WTC11 (cell line): ENCODE measurements around the gene MAB21L4. TPM values are rescaled to one million over a fixed set of nuclear protein-coding genes. Genes with fewer than 3 reads are reported as not detected.

ENCODE experiments used
- ATAC-seq: fragments of 200-7000 bp; cut with Tn5 transposase; 2 replicates; pipeline ENCODE4 v1.10.0; 2021; ENCODE audit warnings: mild to moderate bottlenecking, moderate library complexity
- CTCF ChIA-PET: fragments of 300-600 bp; sonication (Branson Sonifier 250); formaldehyde crosslinking; loops from one replicate; lab custom pipeline; 2021; ENCODE audit warnings: antibody characterized with exemption; lab: Charles Lee
- POLR2A ChIA-PET: fragments of 350-600 bp; sonication (Branson Sonifier 250); formaldehyde crosslinking; loops from one replicate; lab custom pipeline; 2021; ENCODE audit warnings: antibody characterized with exemption; lab: Charles Lee
- DNase-seq: peaks from one replicate; pipeline ENCODE4 v3.0.0; 2021; ENCODE audit warnings: low spot score
- H3K27ac Mint-ChIP-seq: 2 replicates; pipeline ENCODE4 v1.8.0; 2021; ENCODE audit warnings: mixed read lengths
- H3K27me3 Mint-ChIP-seq: 2 replicates; pipeline ENCODE4 v1.8.0; 2021; ENCODE audit warnings: low read depth, mild to moderate bottlenecking, moderate library complexity, mixed read lengths
- H3K36me3 Mint-ChIP-seq: 2 replicates; pipeline ENCODE4 v1.8.0; 2021; ENCODE audit warnings: mixed read lengths
- H3K4me1 Mint-ChIP-seq: 2 replicates; pipeline ENCODE4 v1.8.0; 2022; ENCODE audit warnings: mixed read lengths
- H3K4me3 Mint-ChIP-seq: 2 replicates; pipeline ENCODE4 v1.8.0; 2021; ENCODE audit warnings: mild to moderate bottlenecking, moderate library complexity, mixed read lengths
- H3K9me3 Mint-ChIP-seq: 2 replicates; pipeline ENCODE4 v1.8.0; 2021; ENCODE audit warnings: mixed read lengths
- ARID4B ChIP-seq: sonication (generic); formaldehyde crosslinking; IDR thresholded peaks from 2 replicates; pipeline ENCODE4 v1.8.0; 2023; ENCODE audit warnings: missing genetic modification reagents, mild to moderate bottlenecking, borderline replicate concordance
- ATF2 ChIP-seq: sonication (generic); formaldehyde crosslinking; IDR thresholded peaks from 2 replicates; pipeline ENCODE4 v1.8.1; 2022; ENCODE audit warnings: low read depth, missing genetic modification reagents, borderline replicate concordance
- ATF6 ChIP-seq: sonication (generic); formaldehyde crosslinking; IDR thresholded peaks from 2 replicates; pipeline ENCODE4 v1.8.1; 2023; ENCODE audit warnings: mild to moderate bottlenecking, missing genetic modification reagents
- FOXJ3 ChIP-seq: sonication (generic); formaldehyde crosslinking; IDR thresholded peaks from 2 replicates; pipeline ENCODE4 v1.9.0; 2021; ENCODE audit warnings: missing genetic modification reagents, mild to moderate bottlenecking, borderline replicate concordance
- GABPB1 ChIP-seq: sonication (generic); formaldehyde crosslinking; IDR thresholded peaks from 2 replicates; pipeline ENCODE4 v1.8.1; 2023; ENCODE audit warnings: mild to moderate bottlenecking, missing genetic modification reagents
- IRF1 ChIP-seq: sonication (generic); formaldehyde crosslinking; IDR thresholded peaks from 2 replicates; pipeline ENCODE4 v1.8.0; 2023; ENCODE audit warnings: missing genetic modification reagents
- JUN ChIP-seq: sonication (generic); formaldehyde crosslinking; IDR thresholded peaks from 2 replicates; pipeline ENCODE4 v1.8.0; 2023; ENCODE audit warnings: mild to moderate bottlenecking, missing genetic modification reagents
- MAX ChIP-seq: sonication (generic); formaldehyde crosslinking; IDR thresholded peaks from 2 replicates; pipeline ENCODE4 v1.8.0; 2022; ENCODE audit warnings: mild to moderate bottlenecking, missing genetic modification reagents
- NFATC4 ChIP-seq: fragments of 250-450 bp; sonication (Bioruptor Pico); IDR thresholded peaks from 2 replicates; pipeline ENCODE4 v1.9.0; 2021; ENCODE audit warnings: mild to moderate bottlenecking
- NR3C1 ChIP-seq: sonication (generic); formaldehyde crosslinking; conservative IDR thresholded peaks from 2 replicates; pipeline ENCODE4 v1.8.1; 2023; ENCODE audit warnings: low read depth, mild to moderate bottlenecking, missing genetic modification reagents
- OVOL2 ChIP-seq: fragments of 250-450 bp; sonication (Bioruptor Pico); IDR thresholded peaks from 2 replicates; pipeline ENCODE4 v1.9.0; 2021; ENCODE audit warnings: mild to moderate bottlenecking, borderline replicate concordance
- SP1 ChIP-seq: sonication (generic); formaldehyde crosslinking; conservative IDR thresholded peaks from 2 replicates; pipeline ENCODE4 v1.8.1; 2022; ENCODE audit warnings: missing genetic modification reagents
- ZNF219 ChIP-seq: sonication (generic); formaldehyde crosslinking; IDR thresholded peaks from 2 replicates; pipeline ENCODE4 v1.8.0; 2023; ENCODE audit warnings: missing genetic modification reagents, mild to moderate bottlenecking, borderline replicate concordance
- ZNF232 ChIP-seq: sonication (generic); formaldehyde crosslinking; IDR thresholded peaks from 2 replicates; pipeline ENCODE4 v1.8.0; 2022; ENCODE audit warnings: mild to moderate bottlenecking, missing genetic modification reagents
- ZNF396 ChIP-seq: fragments of 250-450 bp; sonication (Bioruptor Pico); IDR thresholded peaks from 2 replicates; pipeline ENCODE4 v1.8.0; 2021; ENCODE audit warnings: mild to moderate bottlenecking, moderate library complexity, borderline replicate concordance
- ZNF423 ChIP-seq: fragments of 250-450 bp; sonication (Bioruptor Pico); IDR thresholded peaks from 2 replicates; pipeline ENCODE4 v2.1.2; 2022; ENCODE audit warnings: mild to moderate bottlenecking, moderate library complexity
- ZNF671 ChIP-seq: fragments of 250-450 bp; sonication (Bioruptor Pico); IDR thresholded peaks from 2 replicates; pipeline ENCODE4 v1.8.0; 2021; ENCODE audit warnings: mild to moderate bottlenecking
- total RNA-seq: library from RNA; stranded (reverse); gene quantifications from 3 replicates; pipeline ENCODE4 v1.2.3, GENCODE V29; 2021
- TF ChIP-seq, protein P1 (sequence below): fragments of 250-450 bp; sonication (Bioruptor Pico); conservative IDR thresholded peaks from 2 replicates; pipeline ENCODE4 v1.9.0; 2021; ENCODE audit warnings: mild to moderate bottlenecking
- TF ChIP-seq, protein P2 (sequence below): sonication (generic); formaldehyde crosslinking; IDR thresholded peaks from 2 replicates; pipeline ENCODE4 v1.8.0; 2022; ENCODE audit warnings: mild to moderate bottlenecking, missing genetic modification reagents

Gene MAB21L4
- total RNA-seq, 1 experiment from 2014 or later: not detected

GRCh38 chr2:240898108-240898730 lies 2.3 kb upstream of the MAB21L4 start (continued):
- TF ChIP-seq, protein P1, sequence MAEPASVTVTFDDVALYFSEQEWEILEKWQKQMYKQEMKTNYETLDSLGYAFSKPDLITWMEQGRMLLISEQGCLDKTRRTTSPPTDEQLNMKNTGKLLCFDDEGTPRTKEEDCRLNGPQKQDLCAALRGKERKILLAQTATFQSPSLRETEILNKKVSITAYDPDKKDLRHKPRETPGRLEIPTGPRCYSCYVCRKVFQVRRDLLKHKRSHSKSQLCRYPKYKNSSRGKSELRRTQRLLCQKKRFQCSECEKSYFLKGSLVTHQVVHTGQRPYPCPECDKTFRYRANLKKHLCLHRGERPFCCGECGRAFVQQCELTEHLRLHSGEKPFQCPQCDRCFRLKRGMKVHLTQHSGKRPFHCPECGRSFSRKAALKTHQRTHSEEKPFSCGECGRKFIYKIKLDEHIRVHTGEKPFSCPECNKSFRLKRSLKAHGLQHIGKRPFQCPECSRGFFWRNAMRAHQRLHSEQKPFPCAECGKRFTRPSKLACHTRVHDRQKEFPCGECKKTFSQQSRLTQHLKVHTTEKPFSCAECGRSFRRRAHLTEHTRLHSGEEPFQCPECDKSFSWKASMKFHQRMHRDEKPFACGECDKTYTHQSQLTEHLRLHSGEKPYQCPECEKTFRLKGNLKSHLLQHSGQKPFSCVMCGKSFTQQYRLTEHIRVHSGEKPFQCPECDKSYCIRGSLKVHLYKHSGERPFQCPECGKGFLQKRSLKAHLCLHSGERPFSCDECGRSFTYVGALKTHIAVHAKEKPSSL (CRISPR knock-in tag): no peak
- no peak for TF ChIP-seq IRF1 (CRISPR knock-in tag)

DNA sequence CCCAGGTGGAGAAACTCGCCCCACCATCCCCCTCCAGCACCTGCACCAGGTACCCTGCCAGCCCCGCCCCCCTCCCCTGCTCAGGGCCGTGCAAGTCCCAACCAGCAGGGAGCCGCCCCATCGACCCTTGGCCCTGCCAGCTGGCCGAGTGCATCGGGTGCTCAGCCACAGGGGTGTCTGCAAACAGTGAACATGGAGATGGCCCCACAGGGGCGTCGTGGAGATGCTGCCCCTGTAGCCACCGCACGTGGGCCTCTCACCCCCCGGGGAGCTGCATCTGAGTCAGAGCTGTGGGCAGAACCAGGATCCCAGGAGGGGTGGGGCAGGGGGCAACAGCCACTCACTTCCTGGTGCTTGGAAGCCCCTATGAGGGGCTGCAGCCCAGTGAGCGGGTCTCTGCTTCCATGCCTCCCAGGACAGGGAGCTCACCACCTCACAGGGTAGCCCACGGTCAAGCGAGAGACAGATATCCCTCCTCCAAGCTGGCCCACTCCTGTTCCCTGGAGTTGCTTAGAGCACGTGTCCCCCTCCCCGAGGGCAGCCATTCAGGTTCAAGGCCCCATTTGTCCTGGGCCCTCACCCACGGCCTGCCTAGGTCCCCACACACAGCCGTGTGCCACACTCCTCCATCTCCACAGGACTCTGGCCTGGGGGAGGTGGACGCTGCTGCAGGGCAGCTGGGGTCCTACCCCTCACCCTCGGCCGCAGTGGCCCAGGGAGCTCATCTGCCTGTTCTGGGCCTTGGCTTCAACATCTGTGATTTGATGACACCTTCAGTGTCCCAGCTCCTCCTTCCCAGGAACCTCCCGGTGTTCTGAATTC lies 1.1 kb upstream of the MAB21L4 start:
- Mint-ChIP-seq H3K4me3 (no peak overlapping the region), H3K27me3 (no peaks in the 10 kb centered on the region), H3K27ac (no peak overlapping the region), H3K9me3 (peaks cover 7% of the 10 kb centered on the region), H3K4me1 (no peaks in the 10 kb centered on the region), H3K36me3 (peaks cover 3% of the 10 kb centered on the region)
- DNase-seq: no peak
- POLR2A ChIA-PET: no interaction called here
- no peak for ATAC-seq
- CTCF ChIA-PET: interaction anchor here (1.1 to 3.7 kb wide), 4 partner anchors 8 to 46 kb away, joined by 3 to 25 read pairs (median 10); no protein-coding TSS in a partner anchor
- TF ChIP-seq ATF6 (CRISPR knock-in tag): no peak
- TF ChIP-seq MAX: no peak
- TF ChIP-seq GABPB1 (CRISPR knock-in tag): 0 out of 2 replicates have a peak, but pooled peaks have one; percentile 38
- TF ChIP-seq, protein P2, sequence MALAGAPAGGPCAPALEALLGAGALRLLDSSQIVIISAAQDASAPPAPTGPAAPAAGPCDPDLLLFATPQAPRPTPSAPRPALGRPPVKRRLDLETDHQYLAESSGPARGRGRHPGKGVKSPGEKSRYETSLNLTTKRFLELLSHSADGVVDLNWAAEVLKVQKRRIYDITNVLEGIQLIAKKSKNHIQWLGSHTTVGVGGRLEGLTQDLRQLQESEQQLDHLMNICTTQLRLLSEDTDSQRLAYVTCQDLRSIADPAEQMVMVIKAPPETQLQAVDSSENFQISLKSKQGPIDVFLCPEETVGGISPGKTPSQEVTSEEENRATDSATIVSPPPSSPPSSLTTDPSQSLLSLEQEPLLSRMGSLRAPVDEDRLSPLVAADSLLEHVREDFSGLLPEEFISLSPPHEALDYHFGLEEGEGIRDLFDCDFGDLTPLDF (CRISPR knock-in tag): no peak
- no peak for TF ChIP-seq OVOL2 (CRISPR knock-in tag)
- peak; percentile 50 for TF ChIP-seq ZNF423
- no peak for TF ChIP-seq ZNF671 (CRISPR knock-in tag)
- TF ChIP-seq NR3C1 (CRISPR knock-in tag): no peak
- no peak for TF ChIP-seq ZNF396 (CRISPR knock-in tag)

GRCh38 chr2:240896394-240896793 lies 438 bp upstream of the MAB21L4 start:
- H3K9me3 Mint-ChIP-seq: peaks cover 7% of the 10 kb centered on the region
- no peak overlapping the region for H3K4me3 Mint-ChIP-seq
- no peak for DNase-seq
- no peak for ATAC-seq
- no peaks in the 10 kb centered on the region for H3K4me1 Mint-ChIP-seq
- H3K27ac Mint-ChIP-seq: no peak overlapping the region
- H3K36me3 Mint-ChIP-seq: peaks cover 3% of the 10 kb centered on the region
- CTCF ChIA-PET: interaction anchor here (3.0 to 3.7 kb wide), 2 partner anchors 18 to 45 kb away, joined by 11 to 25 read pairs; no protein-coding TSS in a partner anchor
- POLR2A ChIA-PET: no interaction called here
- no peaks in the 10 kb centered on the region for H3K27me3 Mint-ChIP-seq
- TF ChIP-seq JUN (CRISPR knock-in tag) (no peak), ZNF232 (CRISPR knock-in tag) (no peak), ZNF671 (CRISPR knock-in tag) (no peak), NFATC4 (CRISPR knock-in tag) (no peak), ATF2 (CRISPR knock-in tag) (no peak), ARID4B (CRISPR knock-in tag) (no peak), OVOL2 (CRISPR knock-in tag) (no peak), FOXJ3 (CRISPR knock-in tag) (no peak), SP1 (no peak), ZNF219 (CRISPR knock-in tag) (no peak)
